Measurements from ENCODE around the gene MAP1LC3B.
A peak's percentile ranks its signal among the peaks of the same experiment; 100 is the strongest.
"Not testable (repeated sequence)": the region's sequence is repeated elsewhere in the genome, so short reads cannot be mapped to it uniquely, and the experiment has no call there.

Gene MAP1LC3B

GRCh38 chr16:87352818-87353217, 39.3 kb upstream of the MAP1LC3B start:
- no peak for DNase-seq (ENCODE audit: low spot score in 2 of 2)
- no peaks in the 10 kb centered on the region for H3K9me3 Mint-ChIP-seq

DNA sequence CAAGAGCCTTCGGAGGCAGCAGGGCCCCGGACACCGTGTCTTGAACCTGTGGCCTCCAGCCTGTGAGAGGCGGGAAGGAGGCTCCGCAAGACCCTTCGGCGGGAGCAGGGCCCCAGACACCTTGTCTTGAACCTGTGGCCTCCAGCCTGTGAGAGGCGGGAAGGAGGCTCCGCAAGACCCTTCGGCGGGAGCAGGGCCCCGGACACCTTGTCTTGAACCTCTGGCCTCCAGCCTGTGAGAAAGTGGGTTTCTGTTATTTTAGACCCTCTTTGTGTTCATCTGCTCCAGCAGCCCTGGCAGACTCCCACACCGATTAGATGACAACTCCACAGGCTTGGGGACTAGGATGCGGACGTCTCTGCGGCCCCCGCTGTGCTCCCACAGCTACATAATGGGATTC, 38.5 kb upstream of the MAP1LC3B start:
- Mint-ChIP-seq H3K36me3 (peaks cover 36% of the 10 kb centered on the region), H3K27ac (no peak overlapping the region), H3K9me3 (no peaks in the 10 kb centered on the region), H3K4me3 (no peak overlapping the region), H3K4me1 (peaks cover 7% of the 10 kb centered on the region)
- ATAC-seq (no peak), DNase-seq (ENCODE audit: low spot score in 2 of 2) (no peak)

More at GRCh38 chr16:87352818-87353217, 39.3 kb upstream of the MAP1LC3B start:
- H3K4me3 Mint-ChIP-seq = no peak overlapping the region
- peaks cover 37% of the 10 kb centered on the region for H3K36me3 Mint-ChIP-seq
- H3K4me1 Mint-ChIP-seq = peaks cover 12% of the 10 kb centered on the region
- ATAC-seq = no peak
- H3K27ac Mint-ChIP-seq = no peak overlapping the region

DNA sequence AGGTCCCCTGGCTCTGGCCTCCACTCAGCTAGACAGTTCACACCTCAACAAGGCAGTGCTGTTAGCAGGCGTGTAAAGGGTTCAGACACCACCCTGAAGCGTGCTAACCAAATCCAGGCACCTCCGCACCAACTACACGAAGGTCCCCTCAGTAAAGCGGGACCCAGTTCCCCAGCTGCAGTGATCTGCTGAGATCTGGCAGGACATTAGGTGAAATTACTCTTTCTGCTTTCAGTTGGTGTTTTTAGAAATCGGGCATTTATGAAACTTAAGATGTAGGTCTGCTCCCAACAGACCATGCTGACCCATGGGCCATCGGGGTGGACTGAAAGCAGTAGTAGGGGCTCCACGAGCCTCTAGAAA, 35.7 kb upstream of the MAP1LC3B start:
- no peaks in the 10 kb centered on the region for H3K9me3 Mint-ChIP-seq
- H3K27ac Mint-ChIP-seq = no peak overlapping the region
- H3K36me3 Mint-ChIP-seq = peaks cover 52% of the 10 kb centered on the region
- DNase-seq (ENCODE audit: low spot score in 2 of 2) (no peak), ATAC-seq (no peak)
- no peaks in the 10 kb centered on the region for H3K4me1 Mint-ChIP-seq
- H3K4me3 Mint-ChIP-seq = no peak overlapping the region

DNA sequence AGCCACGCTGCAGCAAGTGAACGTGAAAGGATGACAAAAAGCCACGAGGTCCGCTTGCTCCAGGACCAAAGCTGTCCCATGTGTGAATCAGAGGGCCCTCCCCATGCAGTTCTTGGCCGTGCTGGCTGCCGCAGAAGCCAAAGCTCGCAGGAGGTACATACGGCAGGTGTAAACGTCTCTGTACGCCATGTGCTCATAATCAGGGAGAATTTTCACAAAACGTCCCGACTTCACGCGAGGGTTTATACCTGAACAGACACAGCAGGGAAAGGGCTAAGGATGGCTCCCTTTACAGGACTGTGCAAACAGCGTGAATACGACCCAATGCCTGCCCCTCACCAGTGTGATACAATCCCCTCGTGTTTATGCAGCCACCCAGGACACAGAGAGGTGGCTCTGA, 33.9 kb upstream of the MAP1LC3B start:
- no peak for ATAC-seq
- Mint-ChIP-seq H3K4me3 (no peak overlapping the region), H3K4me1 (no peaks in the 10 kb centered on the region), H3K9me3 (no peaks in the 10 kb centered on the region), H3K27ac (no peak overlapping the region), H3K36me3 (peaks cover 57% of the 10 kb centered on the region)
- DNase-seq (ENCODE audit: low spot score in 2 of 2) = no peak

GRCh38 chr16:87358696-87359095, 33.4 kb upstream of the MAP1LC3B start:
- H3K27ac Mint-ChIP-seq = peak overlapping the region; percentile 58
- ATAC-seq = no peak
- H3K4me1 Mint-ChIP-seq = peaks cover 4% of the 10 kb centered on the region
- no peaks in the 10 kb centered on the region for H3K9me3 Mint-ChIP-seq
- DNase-seq (ENCODE audit: low spot score in 2 of 2) = no peak
- no peak overlapping the region for H3K4me3 Mint-ChIP-seq
- H3K36me3 Mint-ChIP-seq = peaks cover 61% of the 10 kb centered on the region

DNA sequence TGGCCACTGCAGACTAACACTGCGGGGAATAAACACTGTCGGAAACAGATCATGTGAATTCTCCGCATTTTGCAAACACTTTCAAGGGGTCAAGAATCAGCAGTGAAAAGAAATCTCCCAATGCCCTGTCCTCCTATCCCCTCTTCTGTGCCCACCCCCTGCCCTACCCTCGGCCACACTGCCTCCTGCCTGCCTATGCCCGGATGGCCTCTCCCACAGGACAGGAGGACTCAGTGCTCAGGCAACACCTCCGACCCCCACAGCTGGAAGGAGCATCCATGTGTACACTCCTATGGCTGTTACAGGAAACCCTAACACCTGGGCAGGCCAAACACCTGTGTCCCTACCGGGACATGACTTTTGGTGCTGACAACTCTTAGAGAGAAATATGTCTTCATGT, 33.0 kb upstream of the MAP1LC3B start:
- H3K4me3 Mint-ChIP-seq = no peak overlapping the region
- no peak for ATAC-seq

DNA sequence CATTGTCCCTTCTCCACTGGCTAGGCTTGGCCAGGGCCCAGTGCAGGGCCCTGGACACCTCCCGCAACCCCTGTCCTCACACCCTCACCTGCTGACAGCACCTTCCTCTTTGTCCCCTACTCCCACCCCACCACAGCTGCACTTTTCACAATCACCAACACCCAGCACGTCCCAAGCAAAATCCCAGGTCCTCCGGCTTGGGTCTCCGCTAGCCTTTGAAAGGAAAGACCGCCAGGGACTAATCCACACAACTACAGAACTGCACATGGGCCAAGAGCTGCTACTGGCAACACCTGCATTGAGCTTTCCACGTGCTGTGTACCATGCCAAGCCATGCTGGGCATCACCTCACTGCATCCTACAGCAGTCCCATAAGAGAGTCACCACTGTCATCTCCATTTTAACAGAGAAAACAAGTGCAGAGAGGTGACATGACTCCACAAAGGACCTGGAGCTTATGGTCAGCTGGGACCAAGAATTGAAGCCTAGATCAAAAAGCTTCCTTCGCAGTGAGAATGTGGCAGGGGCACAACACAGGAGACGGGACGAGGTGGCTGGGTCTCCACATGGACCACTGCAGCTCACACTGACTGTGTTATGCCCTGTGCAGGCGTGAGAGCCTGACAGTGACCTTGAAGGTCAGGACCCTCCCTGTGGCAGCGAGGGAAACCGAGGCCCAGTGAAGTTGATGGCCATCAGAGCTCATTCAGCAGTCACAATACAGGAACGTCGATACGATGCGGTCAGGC, 31.1 kb upstream of the MAP1LC3B start:
- no peak for DNase-seq (ENCODE audit: low spot score in 2 of 2)
- Mint-ChIP-seq H3K27ac (no peak overlapping the region), H3K36me3 (peaks cover 73% of the 10 kb centered on the region), H3K4me3 (no peak overlapping the region), H3K9me3 (no peaks in the 10 kb centered on the region), H3K4me1 (peaks cover 22% of the 10 kb centered on the region)
- ATAC-seq = no peak

More for the DNA sequence above, 33.0 kb upstream of the MAP1LC3B start:
- H3K36me3 Mint-ChIP-seq = peaks cover 65% of the 10 kb centered on the region
- H3K4me1 Mint-ChIP-seq = peaks cover 7% of the 10 kb centered on the region
- DNase-seq (ENCODE audit: low spot score in 2 of 2) = no peak
- no peaks in the 10 kb centered on the region for H3K9me3 Mint-ChIP-seq
- peak overlapping the region; percentile 58 for H3K27ac Mint-ChIP-seq

GRCh38 chr16:87361916-87362619, 30.1 kb upstream of the MAP1LC3B start:
- peaks cover 69% of the 10 kb centered on the region for H3K36me3 Mint-ChIP-seq
- no peak overlapping the region for H3K4me3 Mint-ChIP-seq
- peaks cover 31% of the 10 kb centered on the region for H3K4me1 Mint-ChIP-seq

GRCh38 chr16:87362828-87363559, 29.1 kb upstream of the MAP1LC3B start:
- H3K27ac Mint-ChIP-seq; H3K4me3 Mint-ChIP-seq; DNase-seq (ENCODE audit: low spot score in 2 of 2); ATAC-seq; H3K9me3 Mint-ChIP-seq: not testable (repeated sequence)
- H3K36me3 Mint-ChIP-seq = peaks cover 60% of the 10 kb centered on the region
- peaks cover 39% of the 10 kb centered on the region for H3K4me1 Mint-ChIP-seq

More at GRCh38 chr16:87361916-87362619, 30.1 kb upstream of the MAP1LC3B start:
- DNase-seq (ENCODE audit: low spot score in 2 of 2) (no peak), ATAC-seq (no peak)
- Mint-ChIP-seq H3K9me3 (no peaks in the 10 kb centered on the region), H3K27ac (no peak overlapping the region)

DNA sequence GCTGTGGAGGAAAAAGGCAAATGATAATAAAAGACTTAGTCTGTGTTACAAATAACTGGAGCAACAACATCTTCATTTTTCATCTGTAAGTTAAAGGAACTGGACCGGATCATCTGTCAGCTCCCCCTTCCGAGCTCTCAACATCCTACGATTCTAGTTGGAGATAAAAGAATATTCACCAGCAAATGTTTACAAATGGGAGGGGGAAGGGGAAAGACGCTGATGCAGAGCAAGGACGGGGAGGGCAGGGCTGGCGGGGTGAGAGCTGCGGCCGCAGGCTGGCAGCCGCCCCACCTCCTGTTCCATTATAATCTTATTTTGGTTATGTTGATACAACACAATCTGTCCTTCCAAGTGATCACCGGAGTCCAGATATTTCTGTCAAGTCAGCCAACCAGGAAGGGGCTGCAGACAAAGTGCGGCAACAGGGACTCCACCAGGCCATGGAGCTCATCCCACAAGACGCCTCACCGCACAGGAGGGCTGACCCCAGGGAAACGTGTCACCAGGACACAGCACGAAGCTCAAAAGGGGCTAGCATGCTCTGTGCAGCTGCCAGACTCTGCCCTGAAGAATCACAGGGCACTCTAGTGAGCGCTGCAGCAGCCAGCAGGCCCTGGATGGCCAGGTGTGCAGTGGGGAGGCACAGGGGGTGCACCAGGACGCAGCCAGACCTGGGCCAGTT, 28.2 kb upstream of the MAP1LC3B start:
- H3K27ac Mint-ChIP-seq = peak overlapping the region; percentile 70
- peaks cover 52% of the 10 kb centered on the region for H3K36me3 Mint-ChIP-seq
- H3K4me1 Mint-ChIP-seq = peaks cover 48% of the 10 kb centered on the region
- H3K4me3 Mint-ChIP-seq = no peak overlapping the region
- H3K9me3 Mint-ChIP-seq = no peaks in the 10 kb centered on the region
- ATAC-seq (no peak), DNase-seq (ENCODE audit: low spot score in 2 of 2) (no peak)

- peaks cover 58% of the 10 kb centered on the region for H3K4me1 Mint-ChIP-seq
- DNase-seq (ENCODE audit: low spot score in 2 of 2) (no peak), ATAC-seq (no peak)
- no peaks in the 10 kb centered on the region for H3K9me3 Mint-ChIP-seq
- H3K4me3 Mint-ChIP-seq = no peak overlapping the region
- H3K36me3 Mint-ChIP-seq = peaks cover 40% of the 10 kb centered on the region
- peak overlapping the region; percentile 70 for H3K27ac Mint-ChIP-seq
These were observed 27.0 kb upstream of the MAP1LC3B start for GRCh38 chr16:87365021-87365713.

DNA sequence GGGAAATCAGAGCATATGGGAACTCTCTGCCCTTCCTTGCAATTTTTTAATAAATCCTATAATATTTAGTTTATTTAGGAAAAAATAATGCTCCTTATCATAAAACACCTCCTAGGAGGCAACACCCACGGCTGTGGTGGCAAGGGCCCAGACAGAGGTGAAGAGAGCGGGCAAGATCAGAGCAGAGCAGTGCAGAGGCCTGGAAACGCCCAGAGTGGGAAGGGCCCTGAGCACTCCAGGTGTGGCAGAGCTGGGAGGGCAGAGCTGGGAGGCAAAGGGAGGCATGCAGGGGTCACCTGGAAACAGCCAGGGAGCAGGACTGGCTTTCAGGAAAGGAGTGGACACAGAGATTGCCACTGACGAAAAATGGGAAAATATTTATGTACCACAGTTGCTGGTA, 25.8 kb upstream of the MAP1LC3B start:
- Mint-ChIP-seq H3K36me3 (peaks cover 30% of the 10 kb centered on the region), H3K27ac (no peak overlapping the region)

DNA sequence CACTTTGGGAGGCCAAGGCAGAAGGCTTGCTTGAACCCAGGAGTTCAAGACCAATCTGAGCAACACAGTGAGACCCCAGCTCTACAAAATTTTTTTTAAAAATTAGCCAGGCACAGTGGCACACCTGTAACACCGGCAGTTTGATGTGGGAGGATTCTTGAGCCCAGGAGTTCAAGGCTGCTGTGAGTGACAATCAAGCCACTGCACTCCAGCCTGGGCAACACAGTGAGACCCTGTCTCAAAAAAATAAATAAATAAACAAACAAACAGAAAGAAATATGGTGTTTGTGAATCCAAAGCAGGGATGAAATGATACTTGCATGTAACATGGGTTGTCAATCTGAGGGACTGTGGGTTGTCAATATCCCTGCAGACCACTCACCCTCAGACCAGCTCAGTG, 25.2 kb upstream of the MAP1LC3B start:
- Mint-ChIP-seq H3K9me3 (no peaks in the 10 kb centered on the region), H3K4me1 (peaks cover 67% of the 10 kb centered on the region), H3K27ac (no peak overlapping the region), H3K4me3 (no peak overlapping the region), H3K36me3 (peaks cover 30% of the 10 kb centered on the region)
- ATAC-seq = no peak
- no peak for DNase-seq (ENCODE audit: low spot score in 2 of 2)

More for the DNA sequence above, 25.8 kb upstream of the MAP1LC3B start:
- Mint-ChIP-seq H3K4me3 (no peak overlapping the region), H3K4me1 (peaks cover 63% of the 10 kb centered on the region), H3K9me3 (no peaks in the 10 kb centered on the region)
- ATAC-seq = no peak
- no peak for DNase-seq (ENCODE audit: low spot score in 2 of 2)

GRCh38 chr16:87367529-87367928, 24.6 kb upstream of the MAP1LC3B start:
- DNase-seq (ENCODE audit: low spot score in 2 of 2) = no peak
- ATAC-seq = no peak
- H3K27ac Mint-ChIP-seq = no peak overlapping the region
- H3K4me1 Mint-ChIP-seq = peaks cover 67% of the 10 kb centered on the region
- no peaks in the 10 kb centered on the region for H3K9me3 Mint-ChIP-seq
- no peak overlapping the region for H3K4me3 Mint-ChIP-seq
- peaks cover 30% of the 10 kb centered on the region for H3K36me3 Mint-ChIP-seq

All from stimulated activated effector memory CD8-positive, alpha-beta T cell treated with anti-CD3 and anti-CD28 coated beads, Interleukin-12 subunit alpha, Interleukin-12 subunit beta, amount 100 ng/mL, for 72 hours (primary cell).